Stomach smooth muscle (tissue), 2 donors: ENCODE data around the gene COL15A1.
A peak's percentile ranks its signal among the peaks of the same experiment; 100 is the strongest.

ENCODE experiments used
- H3K27ac ChIP-seq: one replicate; pipeline ENCODE4 v1.7.0; 2013; ENCODE audit warnings: mild to moderate bottlenecking, low read length, inconsistent platforms
- H3K27me3 ChIP-seq, 2 donors: one replicate each; pipeline ENCODE4 v1.7.0; 2013; ENCODE audit warnings: low read length in 2 of 2; ENCODE audit not compliant: insufficient read depth in 2 of 2, control insufficient read depth in 1 of 2
- H3K36me3 ChIP-seq, 2 donors: one replicate each; pipeline ENCODE4 v1.7.0; 2013; ENCODE audit warnings: low read length in 2 of 2; ENCODE audit not compliant: control insufficient read depth in 2 of 2, insufficient read depth in 2 of 2
- H3K4me1 ChIP-seq: one replicate; pipeline ENCODE4 v1.7.0; 2013; ENCODE audit warnings: low read length; ENCODE audit not compliant: control insufficient read depth, insufficient read depth
- H3K4me3 ChIP-seq, 2 donors: one replicate each; pipeline ENCODE4 v1.7.0; 2013; ENCODE audit warnings: low read length in 2 of 2
- H3K9ac ChIP-seq, 2 donors: one replicate each; pipeline ENCODE4 v1.7.0; 2013; ENCODE audit warnings: low read length in 2 of 2, mild to moderate bottlenecking in 1 of 2
- H3K9me3 ChIP-seq, 2 donors: one replicate each; pipeline ENCODE4 v1.7.0; 2013; ENCODE audit warnings: low read length in 2 of 2; ENCODE audit not compliant: control insufficient read depth in 2 of 2
- donor health status: healthy.
- donor health status: Pancreatic carcinoma.

COL15A1 gene

DNA sequence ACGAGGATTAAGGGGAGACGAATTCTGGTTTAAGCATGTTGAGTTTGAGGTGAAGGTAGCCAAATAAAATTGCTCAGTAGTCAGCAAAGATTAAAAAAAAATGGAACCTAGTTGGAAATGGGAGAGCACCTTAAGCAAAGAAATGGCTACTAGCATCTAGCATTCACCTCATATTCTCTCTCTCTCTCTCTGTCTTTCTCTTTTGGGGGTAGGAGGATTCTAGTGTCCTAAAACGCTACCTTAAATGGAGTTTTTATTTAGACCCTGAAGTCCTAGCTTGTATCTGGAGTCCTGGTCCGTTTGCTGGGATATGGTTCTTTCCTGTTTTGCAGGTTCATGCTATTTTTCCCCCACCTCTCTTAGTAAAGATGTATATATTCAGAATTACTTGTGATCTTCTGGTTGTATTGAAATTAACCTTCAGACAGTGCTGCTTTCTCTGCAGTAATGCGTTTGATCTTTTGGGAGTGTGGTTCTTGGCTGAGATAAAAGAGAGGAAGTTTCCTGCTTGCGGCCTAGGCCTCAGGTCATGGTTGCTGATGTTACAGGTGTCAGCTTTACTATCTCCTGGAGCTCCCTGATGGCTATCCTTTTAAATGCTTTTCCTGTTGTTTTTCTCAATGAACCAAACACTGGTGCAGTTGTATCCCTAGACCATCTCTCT, 169.2 kb downstream of the COL15A1 start:
- H3K9me3 ChIP-seq = no peaks in the 10 kb centered on the region
- H3K4me1 ChIP-seq = peaks cover 8% of the 10 kb centered on the region
- no peak overlapping the region for H3K9ac ChIP-seq
- no peaks in the 10 kb centered on the region for H3K36me3 ChIP-seq
- peak overlapping the region; percentile 3 for H3K27ac ChIP-seq
- H3K4me3 ChIP-seq = no peak overlapping the region
- no peaks in the 10 kb centered on the region for H3K27me3 ChIP-seq

DNA sequence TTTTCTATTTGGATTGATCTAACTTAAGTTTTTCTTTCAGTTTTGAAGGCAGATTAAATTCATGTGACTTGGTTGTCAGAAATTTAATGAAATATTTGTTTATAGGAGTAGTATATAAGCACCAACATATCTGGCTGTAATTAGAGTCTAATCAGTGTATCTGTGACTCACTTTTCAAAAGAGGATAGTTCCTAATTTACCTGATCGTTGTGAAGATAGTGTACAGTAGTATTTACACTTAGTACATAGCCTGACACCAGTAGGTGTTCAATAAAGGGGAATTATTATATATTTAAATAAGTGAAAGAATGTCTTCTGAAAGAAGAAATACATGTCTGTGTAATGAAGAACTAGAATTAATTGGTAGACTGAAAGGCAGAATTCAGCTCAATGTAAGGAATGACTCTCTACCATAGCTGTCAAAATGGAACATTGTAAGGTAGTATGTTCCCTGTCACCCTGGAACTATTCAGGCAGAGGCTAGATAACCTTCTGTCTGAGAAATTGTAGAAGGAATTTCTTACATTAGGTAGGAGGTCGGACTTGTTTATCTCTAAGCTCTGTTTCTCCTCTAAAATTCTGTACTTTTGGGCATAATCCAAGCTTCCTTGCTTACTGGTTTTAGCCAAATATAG, 169.8 kb downstream of the COL15A1 start:
- H3K9me3 ChIP-seq = no peaks in the 10 kb centered on the region
- H3K36me3 ChIP-seq = no peaks in the 10 kb centered on the region
- H3K27ac ChIP-seq = peak overlapping the region; percentile 3
- H3K27me3 ChIP-seq = no peaks in the 10 kb centered on the region
- H3K9ac ChIP-seq = no peak overlapping the region
- H3K4me1 ChIP-seq = peaks cover 5% of the 10 kb centered on the region
- no peak overlapping the region for H3K4me3 ChIP-seq

DNA sequence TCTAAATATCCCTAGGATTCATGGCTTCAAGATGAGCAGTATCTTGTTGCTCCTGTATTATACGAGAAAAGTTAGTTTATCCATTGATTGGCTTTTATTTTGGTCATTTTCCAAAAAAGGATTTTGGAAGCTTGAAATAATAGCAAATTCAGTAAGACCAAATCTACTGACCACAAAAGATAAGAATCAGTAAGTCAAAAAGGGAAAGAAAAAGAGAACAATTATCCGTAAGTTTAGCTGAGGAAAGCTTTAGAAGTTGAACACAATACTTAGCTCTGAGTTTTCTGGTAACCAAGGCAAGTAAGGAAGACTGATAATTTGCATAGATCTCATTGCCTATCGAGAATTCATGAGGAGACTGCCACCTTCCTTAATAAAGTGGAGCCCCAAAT, 170.3 kb downstream of the COL15A1 start:
- Histone ChIP-seq H3K4me1 (peaks cover 5% of the 10 kb centered on the region), H3K36me3 (no peaks in the 10 kb centered on the region), H3K27ac (no peak overlapping the region), H3K9ac (no peak overlapping the region), H3K27me3 (no peaks in the 10 kb centered on the region), H3K4me3 (no peak overlapping the region), H3K9me3 (no peaks in the 10 kb centered on the region)

DNA sequence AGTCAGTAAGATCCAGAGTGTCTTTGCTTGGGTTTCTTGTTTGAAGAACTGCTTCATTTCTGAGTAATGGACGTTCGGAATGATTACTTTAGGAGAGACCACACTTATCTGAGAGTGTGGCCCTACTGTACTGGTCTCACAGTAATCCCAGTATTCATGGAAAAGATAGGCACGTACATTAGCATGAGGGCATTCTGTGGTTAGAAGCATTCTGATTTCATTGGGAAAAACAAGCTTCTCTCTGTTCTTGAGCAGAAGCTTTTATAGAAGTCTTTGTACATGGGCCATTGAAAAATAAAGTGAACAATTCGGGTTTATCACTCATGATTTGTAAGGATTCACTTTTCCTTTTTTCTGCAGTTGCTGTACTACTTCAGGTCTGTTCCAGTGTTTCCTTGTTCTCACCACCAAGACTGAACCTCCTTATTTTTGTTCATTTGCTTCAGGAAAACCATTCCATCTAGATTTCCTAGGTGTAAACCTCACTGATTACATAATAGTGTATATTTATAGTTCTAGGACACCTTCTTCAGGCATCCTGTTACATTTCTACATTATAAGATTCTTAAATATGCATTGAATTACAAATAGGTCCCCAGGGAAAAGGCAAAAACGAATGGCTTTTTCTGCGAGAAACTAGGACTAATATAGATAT, 171.3 kb downstream of the COL15A1 start:
- no peak overlapping the region for H3K9ac ChIP-seq
- no peak overlapping the region for H3K4me3 ChIP-seq
- peaks cover 5% of the 10 kb centered on the region for H3K4me1 ChIP-seq
- no peaks in the 10 kb centered on the region for H3K27me3 ChIP-seq
- H3K36me3 ChIP-seq = no peaks in the 10 kb centered on the region
- no peaks in the 10 kb centered on the region for H3K9me3 ChIP-seq
- no peak overlapping the region for H3K27ac ChIP-seq

DNA sequence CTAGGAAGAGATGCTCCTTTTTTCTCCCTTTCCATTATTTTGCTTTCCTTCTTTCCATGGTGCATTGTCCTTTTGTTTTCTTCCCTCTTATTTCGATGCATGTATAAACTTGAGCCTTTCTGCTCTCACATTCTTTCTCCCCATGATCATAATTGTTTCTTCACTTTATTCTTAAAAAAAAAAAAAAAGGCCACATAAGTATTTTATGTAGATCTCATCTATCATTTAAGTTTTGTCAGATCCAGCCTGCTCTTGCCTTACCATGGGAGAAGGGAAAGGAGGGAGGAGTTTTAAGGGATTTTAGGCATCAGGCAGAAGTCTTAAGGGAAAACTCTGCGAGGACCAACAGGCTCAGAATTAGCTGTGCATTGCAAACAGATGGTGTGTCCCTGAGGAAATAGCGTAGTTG, 172.3 kb downstream of the COL15A1 start:
- Histone ChIP-seq H3K4me3 (no peak overlapping the region), H3K27ac (no peak overlapping the region), H3K27me3 (no peaks in the 10 kb centered on the region), H3K4me1 (peaks cover 5% of the 10 kb centered on the region), H3K36me3 (no peaks in the 10 kb centered on the region), H3K9me3 (no peaks in the 10 kb centered on the region), H3K9ac (no peak overlapping the region)

DNA sequence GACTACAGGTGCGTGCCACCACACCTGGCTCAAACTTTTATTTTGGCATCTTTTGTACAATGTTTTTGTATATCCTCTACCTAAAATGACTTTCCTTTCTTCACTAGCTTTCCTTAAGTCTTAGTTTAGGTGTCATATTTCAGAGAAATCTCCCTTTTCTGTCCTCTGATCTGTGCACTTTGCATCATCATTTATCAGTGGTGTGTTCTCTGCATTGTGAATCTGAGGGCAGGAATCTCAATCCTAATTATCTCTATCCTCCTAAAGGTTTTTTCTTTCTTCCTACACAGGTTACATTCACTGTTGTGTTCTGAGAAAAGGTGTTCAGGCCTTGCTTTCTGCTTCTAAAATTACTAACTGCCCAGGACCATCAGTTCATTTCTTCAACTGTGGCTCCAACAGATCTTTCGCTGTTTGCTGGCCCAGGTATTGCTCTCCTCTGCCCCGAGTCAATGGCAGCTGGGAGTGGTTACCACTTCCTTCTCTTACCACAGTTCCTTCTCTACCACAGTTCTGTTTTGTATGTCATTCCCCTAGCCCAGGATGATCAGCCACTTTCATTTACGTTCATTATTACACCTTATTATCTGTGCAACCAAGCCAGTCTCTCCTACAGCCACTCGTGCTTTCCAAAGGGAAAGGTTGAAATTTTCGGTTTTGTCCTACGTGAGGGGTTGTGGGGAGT, 175.2 kb downstream of the COL15A1 start:
- no peaks in the 10 kb centered on the region for H3K9me3 ChIP-seq
- no peak overlapping the region for H3K27ac ChIP-seq
- H3K9ac ChIP-seq = no peak overlapping the region
- no peaks in the 10 kb centered on the region for H3K4me1 ChIP-seq
- no peak overlapping the region for H3K4me3 ChIP-seq
- H3K36me3 ChIP-seq = no peaks in the 10 kb centered on the region
- H3K27me3 ChIP-seq = no peaks in the 10 kb centered on the region

DNA sequence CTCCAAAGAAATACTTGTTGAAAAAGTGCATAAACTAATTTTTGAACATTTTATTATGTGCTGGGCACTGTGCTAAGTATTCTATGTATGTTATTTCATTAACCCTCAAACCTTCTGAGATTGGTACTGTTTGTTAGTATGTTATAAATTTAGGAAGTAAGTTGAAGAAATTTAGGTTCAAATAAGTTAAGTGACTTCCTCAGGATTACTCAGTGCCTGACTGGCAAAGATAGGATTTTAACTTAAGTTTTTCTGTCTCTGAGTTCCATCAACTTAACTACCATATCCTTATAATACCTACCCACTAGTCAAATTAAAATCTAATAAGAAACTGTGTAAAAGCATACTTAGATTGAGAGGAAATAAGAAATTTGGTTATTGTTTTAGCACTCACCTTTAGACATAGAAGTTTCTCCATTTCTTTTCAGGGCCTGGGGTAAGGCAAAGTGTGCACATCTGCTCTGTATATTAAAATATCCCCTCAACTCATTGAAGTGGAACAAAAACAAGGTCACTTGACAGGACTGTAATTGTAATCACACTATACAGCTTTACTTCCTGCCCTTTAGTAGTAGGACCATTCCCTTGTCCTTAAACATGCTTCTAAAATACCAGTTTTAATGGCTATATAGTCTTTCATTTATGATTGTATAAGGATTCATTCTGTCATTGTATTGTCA, 176.4 kb downstream of the COL15A1 start:
- H3K27me3 ChIP-seq = no peaks in the 10 kb centered on the region
- H3K27ac ChIP-seq = no peak overlapping the region
- H3K4me1 ChIP-seq = no peaks in the 10 kb centered on the region
- no peak overlapping the region for H3K9ac ChIP-seq
- no peak overlapping the region for H3K4me3 ChIP-seq
- no peaks in the 10 kb centered on the region for H3K36me3 ChIP-seq
- no peaks in the 10 kb centered on the region for H3K9me3 ChIP-seq
